Transverse colon (tissue), 3 donors: ENCODE results near the gene CD163.

Experiments used
- CTCF ChIP-seq, 5 experiments: fragments of 200-600 bp in 3 of 5; fragments of 450-650 bp in 2 of 5; sonication (generic) in 3 of 5; IDR thresholded peaks; 1 replicate in 2 of 5; 2 replicates in 3 of 5; pipeline ENCODE4 v1.5.1; 2016 to 2017; ENCODE audit warnings: antibody characterized with exemption in 5 of 5, inconsistent platforms in 3 of 5, mild to moderate bottlenecking in 2 of 5, moderate library complexity in 1 of 5
- EP300 ChIP-seq: sonication (generic); formaldehyde crosslinking; IDR thresholded peaks from one replicate; pipeline ENCODE4 v1.6.1; 2017; ENCODE audit warnings: antibody characterized with exemption, low read depth
- POLR2A ChIP-seq: fragments of 450-650 bp; IDR thresholded peaks from one replicate; pipeline ENCODE4 v1.6.1; 2016; ENCODE audit warnings: antibody characterized with exemption, mild to moderate bottlenecking, moderate library complexity

GRCh38 chr12:7451756-7452155 lies 51.8 kb downstream of the CD163 start:
- TF ChIP-seq EP300 (no peak), CTCF (IDR thresholded peaks at IDR 0.05) (no peak), POLR2A (no peak)
